Left lung (tissue), 10 donors: ENCODE results near the gene RBMS2. TPM values are rescaled to one million over a fixed set of nuclear protein-coding genes. Genes with fewer than 3 reads are reported as not detected.
A peak's percentile ranks its signal among the peaks of the same experiment; 100 is the strongest.

Experiments used
- ATAC-seq: fragments of 200-7000 bp; cut with Tn5 transposase; one replicate; pipeline ENCODE4 v1.9.1; 2020; ENCODE audit warnings: moderate library complexity
- DNase-seq, 4 donors: peaks; one replicate each; pipeline ENCODE4 v3.0.0-alpha.2; 2013 to 2020
- H3K27ac ChIP-seq, 2 donors: fragments of 200-600 bp; sonication (generic) in 1 of 2; one replicate each; pipeline versions ENCODE4 v1.5.0 to v1.8.0; 2020 to 2021
- H3K27me3 ChIP-seq, 2 donors: fragments of 200-600 bp; sonication (generic) in 1 of 2; one replicate each; pipeline versions ENCODE4 v1.5.0 to v1.8.0; 2020 to 2021
- H3K36me3 ChIP-seq, 2 donors: fragments of 200-600 bp; sonication (generic) in 1 of 2; one replicate each; pipeline versions ENCODE4 v1.5.0 to v1.8.0; 2020 to 2021
- H3K4me1 ChIP-seq, 2 donors: fragments of 200-600 bp; one replicate each; pipeline ENCODE4 v1.8.0; 2021
- H3K4me3 ChIP-seq, 2 donors: fragments of 200-600 bp; sonication (generic) in 1 of 2; one replicate each; pipeline versions ENCODE4 v1.5.0 to v1.8.0; 2020 to 2021; ENCODE audit warnings: mild to moderate bottlenecking in 1 of 2
- H3K9me3 ChIP-seq, 2 donors: fragments of 200-600 bp; sonication (generic) in 1 of 2; one replicate each; pipeline versions ENCODE4 v1.5.0 to v1.8.0; 2020 to 2021
- intact Hi-C, 2 donors: fragments of 100-400 bp; cut with DNase I; formaldehyde crosslinking; loops; one replicate each; pipeline versions ENCODE4 v1.11.2 to v1.14.2; 2022
- polyA plus RNA-seq, 6 donors: library from polyadenylated mRNA; unstranded; fragments of 120-200 nt; gene quantifications; one replicate each; pipeline ENCODE4 v1.2.1, GENCODE V29; 2013; ENCODE audit not compliant: insufficient read length in 6 of 6
- total RNA-seq, 2 donors: library from RNA; stranded (reverse); fragmentation: NEBNext Ultra II Directional; extraction: Animal tissue kit (Norgen Biotek cat#: 25700); gene quantifications; one replicate each; pipeline ENCODE4 v1.2.1, GENCODE V29; 2021
- TF ChIP-seq, protein P1 (sequence below), 2 donors: fragments of 200-600 bp; sonication (generic) in 1 of 2; IDR thresholded peaks; one replicate each; pipeline versions ENCODE4 v1.5.0 to v1.8.0; 2021; ENCODE audit warnings: antibody characterized with exemption in 2 of 2
- donor health status: DM: no; HTN: yes; CAD: no.
- donor health status: DM: no; HTN: no; CAD: no.

Gene RBMS2
- total and polyA plus RNA-seq, 8 donors = 49.0 to 113 (median 69.1) TPM

DNA sequence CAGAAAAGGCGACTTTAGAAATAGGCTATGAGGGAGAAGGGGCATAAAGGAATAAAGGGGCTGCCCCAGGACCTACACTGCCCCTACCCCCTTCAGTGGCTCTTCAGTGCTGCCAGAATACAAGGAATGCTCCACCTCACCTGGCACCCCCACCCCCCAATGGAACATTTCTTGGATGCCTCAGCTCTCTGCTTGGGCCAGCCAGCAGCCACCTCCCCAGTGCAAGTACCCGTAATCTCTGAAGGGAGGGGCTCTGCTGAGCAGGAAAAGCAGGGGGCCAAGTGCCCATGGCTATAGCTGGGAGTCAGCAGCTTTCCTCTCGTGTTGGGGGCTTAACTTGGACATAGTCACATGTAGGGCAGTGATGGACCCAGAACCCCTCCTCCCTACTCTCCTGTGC lies 75.2 kb downstream of the RBMS2 start:
- Histone ChIP-seq H3K4me3 (no peak overlapping the region), H3K27me3 (no peaks in the 10 kb centered on the region), H3K36me3 (peaks cover 7 to 68% of the 10 kb centered on the region in 2 donors), H3K9me3 (no peaks in the 10 kb centered on the region), H3K4me1 (peaks cover 9 to 13% of the 10 kb centered on the region in 2 donors), H3K27ac (peak overlapping the region; percentile 25 to 33)
- intact Hi-C loops = no loop called here
- ATAC-seq = peak; percentile 16
- no peak for DNase-seq
- TF ChIP-seq, protein P1, sequence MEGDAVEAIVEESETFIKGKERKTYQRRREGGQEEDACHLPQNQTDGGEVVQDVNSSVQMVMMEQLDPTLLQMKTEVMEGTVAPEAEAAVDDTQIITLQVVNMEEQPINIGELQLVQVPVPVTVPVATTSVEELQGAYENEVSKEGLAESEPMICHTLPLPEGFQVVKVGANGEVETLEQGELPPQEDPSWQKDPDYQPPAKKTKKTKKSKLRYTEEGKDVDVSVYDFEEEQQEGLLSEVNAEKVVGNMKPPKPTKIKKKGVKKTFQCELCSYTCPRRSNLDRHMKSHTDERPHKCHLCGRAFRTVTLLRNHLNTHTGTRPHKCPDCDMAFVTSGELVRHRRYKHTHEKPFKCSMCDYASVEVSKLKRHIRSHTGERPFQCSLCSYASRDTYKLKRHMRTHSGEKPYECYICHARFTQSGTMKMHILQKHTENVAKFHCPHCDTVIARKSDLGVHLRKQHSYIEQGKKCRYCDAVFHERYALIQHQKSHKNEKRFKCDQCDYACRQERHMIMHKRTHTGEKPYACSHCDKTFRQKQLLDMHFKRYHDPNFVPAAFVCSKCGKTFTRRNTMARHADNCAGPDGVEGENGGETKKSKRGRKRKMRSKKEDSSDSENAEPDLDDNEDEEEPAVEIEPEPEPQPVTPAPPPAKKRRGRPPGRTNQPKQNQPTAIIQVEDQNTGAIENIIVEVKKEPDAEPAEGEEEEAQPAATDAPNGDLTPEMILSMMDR (IDR thresholded peaks at IDR 0.05) = no peak

DNA sequence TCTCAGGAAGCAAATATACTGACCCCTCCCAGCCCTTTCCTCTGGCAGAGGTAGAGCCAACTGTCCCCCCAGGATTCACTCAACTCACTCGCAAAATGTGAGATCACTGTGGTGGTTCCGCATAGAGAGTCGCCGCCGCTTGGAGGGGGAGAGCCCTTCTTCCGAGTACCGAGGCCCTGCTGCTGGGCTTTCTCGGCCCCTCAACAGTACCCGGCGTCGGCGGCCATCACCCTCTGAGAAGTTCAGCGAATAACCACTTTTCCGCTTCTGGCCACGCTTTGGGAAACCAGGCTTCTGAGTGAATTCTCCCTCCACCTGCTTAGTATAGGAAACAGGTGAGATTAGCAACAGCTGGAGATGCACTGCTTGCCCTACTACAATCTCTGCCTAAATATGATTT lies 77.4 kb downstream of the RBMS2 start:
- intact Hi-C loops = no loop called here
- DNase-seq (no peak), ATAC-seq (no peak)
- Histone ChIP-seq H3K4me1 (peaks cover 10% of the 10 kb centered on the region in 2 donors), H3K4me3 (no peak overlapping the region), H3K27me3 (no peaks in the 10 kb centered on the region), H3K27ac (no peak overlapping the region), H3K9me3 (no peaks in the 10 kb centered on the region), H3K36me3 (peaks cover 7 to 91% of the 10 kb centered on the region in 2 donors)
- TF ChIP-seq, protein P1 (IDR thresholded peaks at IDR 0.05) = no peak

DNA sequence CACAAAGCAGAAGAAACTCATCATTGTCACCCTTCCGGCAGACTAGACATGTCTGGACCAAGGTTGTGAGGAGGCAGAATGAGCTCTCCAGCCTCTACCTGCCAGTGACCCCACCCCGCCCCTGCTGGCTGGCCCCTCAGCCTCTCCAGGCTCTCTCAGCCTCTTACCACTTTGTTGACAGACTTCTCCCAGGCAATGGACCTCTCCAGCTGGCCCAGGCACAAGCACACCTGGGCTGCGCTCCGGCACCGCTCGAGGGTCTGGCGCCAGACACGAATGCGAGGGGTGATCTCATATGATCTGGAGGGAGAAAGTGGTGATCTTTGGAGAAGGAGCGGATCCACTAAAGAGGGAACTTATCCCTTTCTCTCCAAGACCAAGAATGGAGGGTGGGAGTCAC lies 78.2 kb downstream of the RBMS2 start:
- peak in 3 of 4 donors; percentile 35 to 78 (median 72) for DNase-seq
- TF ChIP-seq, protein P1 (IDR thresholded peaks at IDR 0.05) = no peak
- peaks cover 6 to 10% of the 10 kb centered on the region in 2 donors for H3K4me1 ChIP-seq
- H3K9me3 ChIP-seq = no peaks in the 10 kb centered on the region
- H3K27ac ChIP-seq = peak overlapping the region in 1 of 2 donors; percentile 33
- intact Hi-C loops = no loop called here
- no peaks in the 10 kb centered on the region for H3K27me3 ChIP-seq
- peak; percentile 76 for ATAC-seq
- H3K36me3 ChIP-seq = peaks cover 7 to 97% of the 10 kb centered on the region in 2 donors
- no peak overlapping the region for H3K4me3 ChIP-seq

DNA sequence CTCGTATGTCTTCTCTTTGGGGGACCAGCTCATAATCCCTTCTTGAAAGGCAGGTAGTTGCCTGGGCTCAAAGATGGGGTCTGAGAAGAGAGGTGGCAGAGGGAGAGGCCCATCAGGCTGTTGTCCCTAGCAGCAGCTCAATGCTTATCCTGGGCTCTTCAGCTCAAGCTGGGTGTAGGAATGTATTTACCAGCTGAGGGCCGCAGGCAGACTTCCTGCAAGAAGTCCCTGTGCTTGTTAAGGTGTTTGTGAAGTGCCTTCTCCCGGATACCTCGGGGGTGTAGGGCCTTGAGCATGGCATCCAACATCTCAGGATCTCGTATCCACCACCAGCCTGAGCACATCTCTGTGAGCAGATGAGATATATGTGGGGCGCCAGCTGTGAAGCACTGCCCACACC lies 79.1 kb downstream of the RBMS2 start:
- DNase-seq (no peak), ATAC-seq (peak; percentile 68)
- peak overlapping the region in 1 of 2 donors; percentile 35 for H3K27ac ChIP-seq
- H3K9me3 ChIP-seq = no peaks in the 10 kb centered on the region
- peaks cover 7 to 97% of the 10 kb centered on the region in 2 donors for H3K36me3 ChIP-seq
- intact Hi-C loops = no loop called here
- no peak overlapping the region for H3K4me3 ChIP-seq
- H3K4me1 ChIP-seq = peaks cover 6 to 10% of the 10 kb centered on the region in 2 donors
- TF ChIP-seq, protein P1 (IDR thresholded peaks at IDR 0.05) = no peak
- H3K27me3 ChIP-seq = no peaks in the 10 kb centered on the region

DNA sequence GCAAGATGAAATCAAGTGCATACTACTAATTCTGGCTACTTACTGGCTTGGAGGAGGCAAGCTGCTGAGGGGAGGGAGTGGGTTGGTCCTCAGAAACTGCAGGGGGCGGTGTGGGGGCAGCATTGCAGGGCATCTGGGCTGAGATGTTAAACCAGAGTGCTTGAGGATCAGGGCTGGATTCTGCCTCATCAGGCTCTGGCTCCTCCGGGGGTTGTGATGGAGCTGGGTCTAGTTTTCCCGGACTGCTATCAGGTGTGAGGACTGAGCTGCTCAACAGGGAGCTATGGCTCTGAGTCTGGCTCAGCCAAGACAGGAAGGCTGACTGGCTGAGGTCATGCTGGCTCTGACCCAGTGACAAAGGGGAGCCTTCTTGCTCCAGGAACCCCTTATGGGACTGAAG lies 79.9 kb downstream of the RBMS2 start:
- intact Hi-C loops = no loop called here
- Histone ChIP-seq H3K9me3 (no peaks in the 10 kb centered on the region), H3K4me1 (peaks cover 6 to 10% of the 10 kb centered on the region in 2 donors), H3K27ac (peak overlapping the region; percentile 20 to 56), H3K4me3 (no peak overlapping the region), H3K36me3 (peaks cover 7 to 97% of the 10 kb centered on the region in 2 donors), H3K27me3 (no peaks in the 10 kb centered on the region)
- DNase-seq (no peak), ATAC-seq (no peak)
- TF ChIP-seq, protein P1 (IDR thresholded peaks at IDR 0.05) = no peak
